A549 treated with CORT108297 at 1 μM for 4 hours (cell line): ENCODE measurements around the gene BEX5. TPM values are rescaled to one million over a fixed set of nuclear protein-coding genes. Genes with fewer than 3 reads are reported as not detected.

Experiments
- total RNA-seq: library from RNA; stranded (reverse); fragments of 200-300 nt; extraction: Qiagen RNA extraction; gene quantifications from 5 replicates; pipeline ENCODE4 v1.2.3, GENCODE V29; 2022

Gene BEX5
- total RNA-seq: not detected in 5 replicates

GRCh38 chrX:102155806-102156179, at the start of gene BEX5:
TSS of gene BEX5 (minus strand) at chrX:102155977. CDS start at chrX:102154265, 1,712 bp downstream.

GRCh38 chrX:102142274-102142673, 13.5 kb downstream of the BEX5 start, which contains the start of gene TCEAL6:
TSS of gene TCEAL6 (minus strand) at chrX:102142481.

GRCh38 chrX:102125436-102125835, 30.3 kb downstream of the BEX5 start, which contains the start of gene TCEAL2:
TSS of gene TCEAL2 (plus strand) at chrX:102125679. CDS start at chrX:102126831, 1,152 bp downstream.

Other genes with a start within 250 kb of the BEX5 start
- 0.08 TPM in 1 of 5 replicates, not detected in the others for gene ZMAT1, start 223.9 kb downstream of the BEX5 start, total RNA-seq
- gene TCEAL2, start 30.3 kb downstream of the BEX5 start, total RNA-seq: not detected in 5 replicates
- gene TCEAL6, start 13.5 kb downstream of the BEX5 start, total RNA-seq: not detected in 5 replicates
- not detected in 5 replicates for gene TCP11X1, start 59.3 kb upstream of the BEX5 start, total RNA-seq
- gene NXF2, start 91.2 kb upstream of the BEX5 start, total RNA-seq: not detected in 5 replicates